ENCODE measurements around the gene RIMS4. TPM values are rescaled to one million over a fixed set of nuclear protein-coding genes. Genes with fewer than 3 reads are reported as not detected.

Gene RIMS4
- polyA plus RNA-seq, 3 donors = not detected

DNA sequence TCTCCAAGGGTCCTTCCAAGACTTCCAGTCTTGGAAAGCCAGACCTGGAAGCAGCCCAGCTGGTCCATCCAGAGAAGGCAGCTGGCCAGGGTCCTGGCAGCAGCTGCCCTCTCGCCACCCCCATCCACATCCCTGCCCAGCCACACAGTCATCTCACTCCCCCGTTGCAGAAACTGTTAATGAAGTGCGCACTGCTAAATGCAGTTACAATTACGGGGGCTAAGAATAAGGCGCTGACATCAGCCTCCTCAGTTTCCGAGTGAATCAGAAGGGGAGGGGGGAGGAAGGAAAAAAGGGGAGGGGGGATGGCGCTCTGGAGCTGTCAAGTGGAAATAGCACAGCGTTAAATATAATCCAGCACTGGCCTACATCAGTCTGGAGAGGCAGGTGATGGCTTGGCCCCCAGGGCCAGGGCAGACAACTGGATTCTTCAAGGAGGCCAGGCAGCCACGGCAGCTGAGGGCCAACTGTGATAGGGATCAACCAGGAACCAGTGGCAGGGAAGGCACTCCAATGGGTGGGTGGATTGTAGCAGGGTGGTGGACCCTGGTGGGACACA is 6.9 kb downstream of the RIMS4 start:
- no peak overlapping the region for H3K9ac ChIP-seq (ENCODE audit: insufficient read depth, low read length, poor library complexity, severe bottlenecking)
- H3K4me1 ChIP-seq (ENCODE audit: control insufficient read depth in 1 of 2, insufficient read depth in 2 of 2, low read length in 2 of 2) = no peaks in the 10 kb centered on the region
- intact Hi-C loops (cut with micrococcal nuclease) = no loop called here
- peaks cover 18 to 32% of the 10 kb centered on the region in 2 donors for H3K27me3 ChIP-seq (ENCODE audit: control insufficient read depth in 2 of 2, insufficient read depth in 2 of 2, low read length in 2 of 2)
- H3K79me2 ChIP-seq (ENCODE audit: insufficient read depth, low read length) = no peaks in the 10 kb centered on the region
- H3K27ac ChIP-seq (ENCODE audit: low read depth in 1 of 2, low read length in 2 of 2) = no peak overlapping the region
- no peak overlapping the region for H2AFZ ChIP-seq (ENCODE audit: insufficient read depth, low read depth, low read length, poor library complexity, severe bottlenecking)
- Mint-ChIP-seq H3K27me3 (ENCODE audit: low read depth in 3 of 3) (peaks cover 31 to 43% (median 34%) of the 10 kb centered on the region in 3 donors), H3K27ac (no peak overlapping the region), H3K4me3 (no peak overlapping the region), H3K4me1 (peaks cover 4% of the 10 kb centered on the region), H3K9me3 (no peaks in the 10 kb centered on the region), H3K36me3 (no peaks in the 10 kb centered on the region)
- WGBS (ENCODE audit: insufficient coverage) = 46% methylated on average over 4 of the region's 9 CpGs
- no peak overlapping the region for H3K4me3 ChIP-seq (replicated peaks in 1 of 3; ENCODE audit: low read depth in 2 of 3, low read length in 3 of 3)
- DNase-seq = no peak
- H3K9me3 ChIP-seq (replicated peaks in 1 of 2; ENCODE audit: control insufficient read depth in 1 of 2, insufficient read depth in 1 of 2, low read length in 2 of 2) = no peaks in the 10 kb centered on the region
- no peaks in the 10 kb centered on the region for H4K20me1 ChIP-seq (ENCODE audit: insufficient read depth, low read length)
- H3K36me3 ChIP-seq (replicated peaks in 1 of 2; ENCODE audit: control insufficient read depth in 1 of 2, insufficient read depth in 2 of 2, low read length in 2 of 2) = no peaks in the 10 kb centered on the region
- H3K4me2 ChIP-seq (replicated peaks; ENCODE audit: extremely low read depth, low read length, poor library complexity, severe bottlenecking) = no peak overlapping the region
- TF ChIP-seq, protein P1, sequence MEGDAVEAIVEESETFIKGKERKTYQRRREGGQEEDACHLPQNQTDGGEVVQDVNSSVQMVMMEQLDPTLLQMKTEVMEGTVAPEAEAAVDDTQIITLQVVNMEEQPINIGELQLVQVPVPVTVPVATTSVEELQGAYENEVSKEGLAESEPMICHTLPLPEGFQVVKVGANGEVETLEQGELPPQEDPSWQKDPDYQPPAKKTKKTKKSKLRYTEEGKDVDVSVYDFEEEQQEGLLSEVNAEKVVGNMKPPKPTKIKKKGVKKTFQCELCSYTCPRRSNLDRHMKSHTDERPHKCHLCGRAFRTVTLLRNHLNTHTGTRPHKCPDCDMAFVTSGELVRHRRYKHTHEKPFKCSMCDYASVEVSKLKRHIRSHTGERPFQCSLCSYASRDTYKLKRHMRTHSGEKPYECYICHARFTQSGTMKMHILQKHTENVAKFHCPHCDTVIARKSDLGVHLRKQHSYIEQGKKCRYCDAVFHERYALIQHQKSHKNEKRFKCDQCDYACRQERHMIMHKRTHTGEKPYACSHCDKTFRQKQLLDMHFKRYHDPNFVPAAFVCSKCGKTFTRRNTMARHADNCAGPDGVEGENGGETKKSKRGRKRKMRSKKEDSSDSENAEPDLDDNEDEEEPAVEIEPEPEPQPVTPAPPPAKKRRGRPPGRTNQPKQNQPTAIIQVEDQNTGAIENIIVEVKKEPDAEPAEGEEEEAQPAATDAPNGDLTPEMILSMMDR (IDR thresholded peaks at IDR 0.05) = no peak

DNA sequence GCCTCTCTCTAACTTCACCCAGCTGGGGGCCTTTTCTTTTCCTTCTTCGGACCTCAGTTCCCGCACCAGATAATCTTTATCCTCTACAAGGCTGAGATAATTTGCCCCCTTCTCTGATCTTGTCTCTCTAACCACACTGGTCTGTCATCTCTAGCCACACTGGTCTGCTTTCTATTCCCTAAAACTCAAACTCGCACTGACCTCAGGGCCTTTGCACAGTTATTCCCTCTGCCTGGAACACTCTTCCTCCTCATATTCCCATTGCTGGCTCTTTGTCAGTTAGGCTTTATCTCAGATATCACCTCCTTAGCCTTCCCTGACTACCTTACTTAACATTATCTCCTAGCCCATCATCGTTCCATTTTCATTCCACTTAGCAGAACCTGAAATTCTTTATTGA is 7.6 kb downstream of the RIMS4 start:
- no peak overlapping the region for H2AFZ ChIP-seq (ENCODE audit: insufficient read depth, low read depth, low read length, poor library complexity, severe bottlenecking)
- H3K79me2 ChIP-seq (ENCODE audit: insufficient read depth, low read length) = no peaks in the 10 kb centered on the region
- H3K27me3 ChIP-seq (ENCODE audit: control insufficient read depth in 2 of 2, insufficient read depth in 2 of 2, low read length in 2 of 2) = peaks cover 11 to 24% of the 10 kb centered on the region in 2 donors
- no peak for DNase-seq
- H3K36me3 ChIP-seq (replicated peaks in 1 of 2; ENCODE audit: control insufficient read depth in 1 of 2, insufficient read depth in 2 of 2, low read length in 2 of 2) = no peaks in the 10 kb centered on the region
- no peak overlapping the region for H3K4me3 ChIP-seq (replicated peaks in 1 of 3; ENCODE audit: low read depth in 2 of 3, low read length in 3 of 3)
- Mint-ChIP-seq H3K36me3 (no peaks in the 10 kb centered on the region), H3K9me3 (no peaks in the 10 kb centered on the region), H3K4me3 (no peak overlapping the region), H3K4me1 (peaks cover 4% of the 10 kb centered on the region), H3K27ac (no peak overlapping the region), H3K27me3 (ENCODE audit: low read depth in 3 of 3) (peaks cover 26 to 40% (median 27%) of the 10 kb centered on the region in 3 donors)
- no peak overlapping the region for H3K4me2 ChIP-seq (replicated peaks; ENCODE audit: extremely low read depth, low read length, poor library complexity, severe bottlenecking)
- 94% methylated on average over 4 of the region's 4 CpGs for WGBS (ENCODE audit: insufficient coverage)
- no peak overlapping the region for H3K9ac ChIP-seq (ENCODE audit: insufficient read depth, low read length, poor library complexity, severe bottlenecking)
- no peaks in the 10 kb centered on the region for H3K4me1 ChIP-seq (ENCODE audit: control insufficient read depth in 1 of 2, insufficient read depth in 2 of 2, low read length in 2 of 2)
- H4K20me1 ChIP-seq (ENCODE audit: insufficient read depth, low read length) = no peaks in the 10 kb centered on the region
- H3K27ac ChIP-seq (ENCODE audit: low read depth in 1 of 2, low read length in 2 of 2) = no peak overlapping the region
- TF ChIP-seq, protein P1 (IDR thresholded peaks at IDR 0.05) = no peak
- intact Hi-C loops (cut with micrococcal nuclease) = no loop called here
- no peaks in the 10 kb centered on the region for H3K9me3 ChIP-seq (replicated peaks in 1 of 2; ENCODE audit: control insufficient read depth in 1 of 2, insufficient read depth in 1 of 2, low read length in 2 of 2)

All from CD14-positive monocyte (primary cell).